ENCODE results near the gene NKAIN2. TPM values are rescaled to one million over a fixed set of nuclear protein-coding genes. Genes with fewer than 3 reads are reported as not detected.

NKAIN2 gene
- total RNA-seq, 2 donors from 2014 or later: 0.68 TPM; not detected in 1

- H3K27me3 ChIP-seq (replicated peaks; ENCODE audit: insufficient read depth): no peaks in the 10 kb centered on the region
- TF ChIP-seq POLR2A (IDR thresholded peaks at IDR 0.05) (no peak), POLR2AphosphoS5 (IDR thresholded peaks at IDR 0.05) (no peak), CTCF (IDR thresholded peaks at IDR 0.05) (no peak)
- H3K27ac ChIP-seq: no peak overlapping the region
- H3K9me3 ChIP-seq: no peaks in the 10 kb centered on the region
- H3K4me1 ChIP-seq (replicated peaks): no peaks in the 10 kb centered on the region
- no peaks in the 10 kb centered on the region for H3K36me3 ChIP-seq
- intact Hi-C loops (cut with DNase I): no loop called here
- 76% methylated on average over 2 of the region's 2 CpGs for WGBS
- DNase-seq (ENCODE audit: low spot score): no peak
- no peak overlapping the region for H3K4me3 ChIP-seq
Measured at GRCh38 chr6:123990376-123990775, 186.7 kb downstream of the NKAIN2 start.

- no peak for DNase-seq (ENCODE audit: low spot score)
- Histone ChIP-seq H3K36me3 (no peaks in the 10 kb centered on the region), H3K27me3 (replicated peaks; ENCODE audit: insufficient read depth) (no peaks in the 10 kb centered on the region), H3K4me1 (replicated peaks) (no peaks in the 10 kb centered on the region), H3K4me3 (no peak overlapping the region), H3K9me3 (no peaks in the 10 kb centered on the region), H3K27ac (no peak overlapping the region)
- WGBS: 85% methylated on average over 3 of the region's 3 CpGs
- intact Hi-C loops (cut with DNase I): no loop called here
- TF ChIP-seq POLR2A (IDR thresholded peaks at IDR 0.05): no peak
- TF ChIP-seq POLR2AphosphoS5 (IDR thresholded peaks at IDR 0.05): no peak
- no peak for TF ChIP-seq CTCF (IDR thresholded peaks at IDR 0.05)
Measured at GRCh38 chr6:123994168-123994567, 190.5 kb downstream of the NKAIN2 start.

DNA sequence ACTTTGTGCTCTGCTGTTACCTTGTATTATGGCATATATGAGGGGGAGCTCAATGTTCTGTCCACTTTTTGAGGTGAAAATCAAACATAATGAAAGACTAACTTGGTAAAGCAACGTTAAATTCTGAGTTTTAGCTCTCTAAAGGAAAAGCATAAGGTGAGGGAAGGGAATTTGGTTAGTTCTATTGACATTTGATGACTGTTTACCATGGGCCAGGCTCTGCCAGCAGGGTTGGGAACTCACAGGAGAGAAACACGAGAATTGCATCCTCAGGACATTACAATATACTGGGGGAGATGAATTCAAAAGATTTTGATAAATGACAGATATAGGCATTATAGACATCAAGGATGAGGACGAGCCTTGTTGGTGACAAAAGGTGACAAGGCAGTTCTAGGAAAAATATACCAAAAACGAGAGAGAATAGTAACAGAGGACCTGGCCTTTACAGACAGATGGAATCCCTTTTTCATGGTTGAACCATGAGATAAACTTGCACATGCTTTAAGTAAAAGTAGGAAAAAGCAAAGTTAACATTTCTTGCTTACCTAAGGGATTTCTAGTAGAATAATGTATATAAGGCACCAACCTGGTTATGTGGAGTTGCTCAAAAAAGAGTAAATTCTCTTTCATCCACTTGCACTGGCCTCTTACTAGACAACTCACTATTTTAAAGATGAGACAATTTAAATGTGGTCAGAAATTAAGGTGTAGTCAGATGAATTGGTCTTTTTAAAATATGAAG is 191.4 kb downstream of the NKAIN2 start:
- WGBS: 58% methylated on average over 4 of the region's 4 CpGs
- DNase-seq (ENCODE audit: low spot score): no peak
- intact Hi-C loops (cut with DNase I): no loop called here

GRCh38 chr6:123997223-123997622 is 193.6 kb downstream of the NKAIN2 start:
- no peak for DNase-seq (ENCODE audit: low spot score)
- intact Hi-C loops (cut with DNase I): no loop called here

More for the DNA sequence above, 191.4 kb downstream of the NKAIN2 start:
- Histone ChIP-seq H3K27ac (no peak overlapping the region), H3K36me3 (no peaks in the 10 kb centered on the region), H3K9me3 (no peaks in the 10 kb centered on the region), H3K4me3 (no peak overlapping the region), H3K4me1 (replicated peaks) (no peaks in the 10 kb centered on the region), H3K27me3 (replicated peaks; ENCODE audit: insufficient read depth) (no peaks in the 10 kb centered on the region)
- no peak for TF ChIP-seq POLR2A (IDR thresholded peaks at IDR 0.05)
- TF ChIP-seq CTCF (IDR thresholded peaks at IDR 0.05): no peak
- no peak for TF ChIP-seq POLR2AphosphoS5 (IDR thresholded peaks at IDR 0.05)

More at GRCh38 chr6:123997223-123997622, 193.6 kb downstream of the NKAIN2 start:
- H3K27me3 ChIP-seq (replicated peaks; ENCODE audit: insufficient read depth): no peaks in the 10 kb centered on the region
- WGBS: 36% methylated on average over 3 of the region's 3 CpGs
- H3K9me3 ChIP-seq: no peaks in the 10 kb centered on the region
- TF ChIP-seq POLR2AphosphoS5 (IDR thresholded peaks at IDR 0.05): no peak
- no peak for TF ChIP-seq CTCF (IDR thresholded peaks at IDR 0.05)
- TF ChIP-seq POLR2A (IDR thresholded peaks at IDR 0.05): no peak
- H3K4me3 ChIP-seq: no peak overlapping the region
- H3K27ac ChIP-seq: no peak overlapping the region
- H3K36me3 ChIP-seq: no peaks in the 10 kb centered on the region
- no peaks in the 10 kb centered on the region for H3K4me1 ChIP-seq (replicated peaks)
